PFSK-1 (cell line): Measurements from ENCODE around the gene SH3TC1.

Experiments used
- FOXP2 ChIP-seq: optimal IDR thresholded peaks from 2 replicates; pipeline ENCODE3; 2011; ENCODE audit warnings: borderline replicate concordance, control low read depth, inconsistent platforms; ENCODE audit not compliant: insufficient read depth; ENCODE audit errors: extremely low read length, extremely low read depth
- POLR2AphosphoS5 ChIP-seq: IDR thresholded peaks from 2 replicates; pipeline ENCODE4 v1.6.1; 2012; ENCODE audit warnings: low read depth, mild to moderate bottlenecking, control low read depth, low read length, moderate library complexity
- SIN3A ChIP-seq: IDR thresholded peaks from 2 replicates; pipeline ENCODE4 v1.6.1; 2012; ENCODE audit warnings: mild to moderate bottlenecking, low read length, moderate library complexity, borderline replicate concordance; ENCODE audit not compliant: insufficient read depth
- TAF1 ChIP-seq: IDR thresholded peaks from 2 replicates; pipeline ENCODE4 v1.6.1; 2012; ENCODE audit warnings: low read length, control low read depth, borderline replicate concordance; ENCODE audit not compliant: insufficient read depth
- TF ChIP-seq, protein P1 (sequence below), 2 experiments: IDR thresholded peaks; 2 replicates each; pipeline versions ENCODE4 v1.6.1 to v1.8.0; 2011 to 2012; ENCODE audit warnings: low read depth in 2 of 2, low read length in 2 of 2, control low read depth in 1 of 2, inconsistent platforms in 1 of 2, mild to moderate bottlenecking in 1 of 2, moderate library complexity in 1 of 2; ENCODE audit not compliant: insufficient read depth in 1 of 2

SH3TC1 gene

DNA sequence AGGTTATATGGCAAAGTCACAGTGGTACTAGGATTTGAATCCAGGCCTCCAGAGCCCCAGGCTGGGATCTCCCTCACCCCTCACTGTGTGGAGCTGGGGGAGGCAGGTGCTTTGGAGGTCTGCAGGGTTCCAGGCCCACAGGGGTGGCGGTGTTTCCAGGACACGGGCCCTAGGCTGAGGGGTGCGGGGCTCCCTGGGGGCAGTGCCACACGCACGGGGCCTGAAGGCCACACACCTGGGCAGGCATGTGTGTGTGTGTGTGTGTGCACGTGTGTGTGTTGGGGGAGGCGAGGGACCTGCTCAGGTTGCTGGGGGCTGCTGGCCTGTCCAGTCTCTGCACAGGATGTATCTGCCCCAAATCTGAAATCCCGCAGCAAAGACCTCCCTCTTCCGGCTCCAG is 18.8 kb downstream of the SH3TC1 start:
- TF ChIP-seq TAF1 (no peak), SIN3A (no peak), POLR2AphosphoS5 (no peak), FOXP2 (no peak)
- TF ChIP-seq, protein P1, sequence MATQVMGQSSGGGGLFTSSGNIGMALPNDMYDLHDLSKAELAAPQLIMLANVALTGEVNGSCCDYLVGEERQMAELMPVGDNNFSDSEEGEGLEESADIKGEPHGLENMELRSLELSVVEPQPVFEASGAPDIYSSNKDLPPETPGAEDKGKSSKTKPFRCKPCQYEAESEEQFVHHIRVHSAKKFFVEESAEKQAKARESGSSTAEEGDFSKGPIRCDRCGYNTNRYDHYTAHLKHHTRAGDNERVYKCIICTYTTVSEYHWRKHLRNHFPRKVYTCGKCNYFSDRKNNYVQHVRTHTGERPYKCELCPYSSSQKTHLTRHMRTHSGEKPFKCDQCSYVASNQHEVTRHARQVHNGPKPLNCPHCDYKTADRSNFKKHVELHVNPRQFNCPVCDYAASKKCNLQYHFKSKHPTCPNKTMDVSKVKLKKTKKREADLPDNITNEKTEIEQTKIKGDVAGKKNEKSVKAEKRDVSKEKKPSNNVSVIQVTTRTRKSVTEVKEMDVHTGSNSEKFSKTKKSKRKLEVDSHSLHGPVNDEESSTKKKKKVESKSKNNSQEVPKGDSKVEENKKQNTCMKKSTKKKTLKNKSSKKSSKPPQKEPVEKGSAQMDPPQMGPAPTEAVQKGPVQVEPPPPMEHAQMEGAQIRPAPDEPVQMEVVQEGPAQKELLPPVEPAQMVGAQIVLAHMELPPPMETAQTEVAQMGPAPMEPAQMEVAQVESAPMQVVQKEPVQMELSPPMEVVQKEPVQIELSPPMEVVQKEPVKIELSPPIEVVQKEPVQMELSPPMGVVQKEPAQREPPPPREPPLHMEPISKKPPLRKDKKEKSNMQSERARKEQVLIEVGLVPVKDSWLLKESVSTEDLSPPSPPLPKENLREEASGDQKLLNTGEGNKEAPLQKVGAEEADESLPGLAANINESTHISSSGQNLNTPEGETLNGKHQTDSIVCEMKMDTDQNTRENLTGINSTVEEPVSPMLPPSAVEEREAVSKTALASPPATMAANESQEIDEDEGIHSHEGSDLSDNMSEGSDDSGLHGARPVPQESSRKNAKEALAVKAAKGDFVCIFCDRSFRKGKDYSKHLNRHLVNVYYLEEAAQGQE (IDR thresholded peaks at IDR 0.05; ENCODE audit: insufficient read depth in 1 of 2, low read depth in 2 of 2, low read length in 2 of 2) = no peak

DNA sequence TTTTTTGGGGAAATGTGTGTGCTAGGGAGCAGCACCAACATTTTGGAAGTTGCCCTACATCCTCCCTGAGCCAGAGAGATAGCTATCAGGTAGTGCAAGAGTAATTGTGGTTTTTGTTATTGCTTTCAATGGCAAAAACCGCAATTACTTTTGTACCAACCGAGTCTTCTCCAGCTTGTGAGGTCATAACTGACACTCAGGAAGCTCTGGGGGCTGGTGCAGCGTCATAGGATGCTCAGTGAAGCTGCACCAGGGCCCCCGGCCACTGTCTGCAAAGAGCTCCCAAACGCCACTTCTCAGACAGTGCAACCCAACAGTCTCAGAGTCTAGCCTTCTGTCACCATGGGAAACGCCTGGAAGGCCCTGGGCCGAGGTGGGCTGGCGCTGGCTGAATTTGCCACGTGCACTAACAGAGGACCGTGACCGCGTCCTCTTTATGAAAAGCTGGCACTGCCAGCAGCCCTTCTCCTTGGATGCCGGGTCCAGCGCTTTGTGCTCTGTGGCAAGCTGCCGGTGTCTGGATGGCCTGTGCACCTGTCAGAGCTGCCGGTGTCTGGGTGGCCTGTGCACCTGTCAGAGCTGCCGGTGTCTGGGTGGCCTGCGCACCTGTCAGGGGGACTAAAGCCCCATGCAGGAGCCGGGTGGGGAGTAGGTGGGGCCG is 19.4 kb downstream of the SH3TC1 start:
- TF ChIP-seq, protein P1 (IDR thresholded peaks at IDR 0.05; ENCODE audit: insufficient read depth in 1 of 2, low read depth in 2 of 2, low read length in 2 of 2) = no peak
- TF ChIP-seq FOXP2 = no peak
- TF ChIP-seq TAF1 = no peak

DNA sequence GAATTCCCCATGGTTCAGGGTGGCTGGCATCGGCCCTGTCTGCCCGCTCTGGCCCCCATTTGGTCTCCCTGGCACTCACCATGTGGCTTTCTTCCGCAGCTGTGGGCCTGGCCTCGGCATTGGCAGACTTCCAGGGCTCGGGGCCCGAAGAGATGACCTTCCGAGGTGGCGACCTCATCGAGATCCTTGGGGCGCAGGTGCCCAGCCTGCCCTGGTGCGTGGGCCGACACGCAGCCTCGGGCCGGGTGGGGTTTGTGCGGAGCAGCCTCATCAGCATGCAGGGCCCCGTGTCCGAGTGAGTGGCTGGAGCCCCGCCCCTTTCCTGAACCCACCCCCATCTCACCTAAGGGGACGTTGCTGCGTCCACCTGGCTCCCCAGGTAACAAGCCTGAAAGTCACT is 20.1 kb downstream of the SH3TC1 start:
- no peak for TF ChIP-seq POLR2AphosphoS5
- TF ChIP-seq, protein P1 (IDR thresholded peaks at IDR 0.05; ENCODE audit: insufficient read depth in 1 of 2, low read depth in 2 of 2, low read length in 2 of 2) = no peak
- TF ChIP-seq FOXP2 = no peak
- TF ChIP-seq SIN3A = no peak
- TF ChIP-seq TAF1 = no peak

DNA sequence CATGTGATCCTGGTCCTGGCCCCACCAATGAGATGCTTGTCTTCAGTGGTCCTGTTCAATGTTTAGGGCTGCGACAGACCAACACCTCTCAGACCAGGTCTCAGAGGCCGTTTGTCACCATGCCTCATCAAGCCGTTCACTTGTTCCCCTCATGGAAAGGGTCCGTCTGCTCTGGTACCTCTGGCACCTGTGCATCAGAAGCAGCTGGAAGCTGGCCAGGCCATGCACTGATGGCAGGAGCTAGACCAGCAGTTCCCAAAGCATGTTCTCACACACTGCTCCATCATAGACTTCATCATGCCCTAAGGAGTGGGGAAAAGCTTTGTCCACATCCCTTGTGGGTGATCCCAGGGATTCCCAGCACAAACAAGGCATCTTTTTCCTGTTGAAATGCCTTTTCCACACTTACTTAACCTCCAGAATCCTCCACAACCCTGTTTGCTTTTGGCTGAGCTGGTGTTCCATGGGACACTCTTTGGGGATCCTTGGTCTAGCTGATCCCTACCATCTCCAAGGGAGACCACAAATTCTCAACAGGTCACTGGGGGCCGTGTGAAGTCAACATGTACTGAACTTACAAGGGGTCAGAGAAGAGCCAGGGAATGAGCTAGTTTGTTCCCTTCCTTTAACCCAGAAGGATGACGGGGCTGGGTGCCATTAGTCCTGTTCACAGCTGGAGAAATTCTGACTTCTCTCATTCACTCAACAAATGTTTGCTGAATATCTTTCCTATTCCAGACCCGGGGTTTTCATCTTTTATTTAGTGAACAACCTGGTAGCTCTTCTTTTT is 21.8 kb downstream of the SH3TC1 start:
- TF ChIP-seq FOXP2 (no peak), SIN3A (no peak), TAF1 (no peak), POLR2AphosphoS5 (no peak)
- TF ChIP-seq, protein P1 (IDR thresholded peaks at IDR 0.05; ENCODE audit: insufficient read depth in 1 of 2, low read depth in 2 of 2, low read length in 2 of 2) = no peak

DNA sequence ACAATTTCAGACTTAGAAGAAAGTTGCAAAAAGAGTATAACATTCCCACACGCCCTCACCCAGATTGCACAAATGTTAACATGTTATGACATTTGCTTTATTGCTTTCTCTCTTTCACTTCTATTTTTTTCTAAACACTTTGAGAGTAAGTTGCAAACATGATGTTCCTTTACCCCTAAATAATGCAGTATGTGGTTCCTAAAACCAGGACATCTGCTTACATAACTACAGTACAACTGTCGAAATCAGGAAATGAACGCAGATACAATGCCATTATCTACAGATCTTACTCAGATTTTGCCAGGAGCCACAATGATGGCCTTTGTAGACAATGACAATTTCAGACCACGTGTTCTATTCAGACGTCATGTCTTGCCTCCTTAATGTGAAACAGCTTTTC is 22.4 kb downstream of the SH3TC1 start:
- peak; percentile 23; the same call in 1 of the 2 replicates for TF ChIP-seq POLR2AphosphoS5
- 0 out of 2 replicates have a peak, but pooled peaks have one; percentile 64 for TF ChIP-seq SIN3A
- TF ChIP-seq FOXP2 = no peak
